ENCODE results near the gene MRNIP.

MRNIP gene

GRCh38 chr5:179799644-179799973 is 59.0 kb downstream of the MRNIP start:
- TF ChIP-seq REST (IDR thresholded peaks at IDR 0.05; ENCODE audit: insufficient read depth in 1 of 2, low read depth in 2 of 2, low read length in 2 of 2) = no peak
- no peak for TF ChIP-seq FOXP2 (optimal IDR thresholded peaks at IDR 0.05; ENCODE audit: borderline replicate concordance, extremely low read depth, extremely low read length, insufficient read depth)
- TF ChIP-seq TAF1 (IDR thresholded peaks at IDR 0.05; ENCODE audit: borderline replicate concordance, insufficient read depth, low read length) = no peak
- no peak for TF ChIP-seq SIN3A (IDR thresholded peaks at IDR 0.05; ENCODE audit: borderline replicate concordance, insufficient read depth, low read length)
- TF ChIP-seq POLR2AphosphoS5 (IDR thresholded peaks at IDR 0.05; ENCODE audit: low read depth, low read length) = no peak

- TF ChIP-seq SIN3A (IDR thresholded peaks at IDR 0.05; ENCODE audit: borderline replicate concordance, insufficient read depth, low read length) (no peak), REST (IDR thresholded peaks at IDR 0.05; ENCODE audit: insufficient read depth in 1 of 2, low read depth in 2 of 2, low read length in 2 of 2) (no peak), TAF1 (IDR thresholded peaks at IDR 0.05; ENCODE audit: borderline replicate concordance, insufficient read depth, low read length) (no peak)
Measured at GRCh38 chr5:179798771-179799643, 59.6 kb downstream of the MRNIP start.

- no peak for TF ChIP-seq SIN3A (IDR thresholded peaks at IDR 0.05; ENCODE audit: borderline replicate concordance, insufficient read depth, low read length)
- no peak for TF ChIP-seq TAF1 (IDR thresholded peaks at IDR 0.05; ENCODE audit: borderline replicate concordance, insufficient read depth, low read length)
- no peak for TF ChIP-seq POLR2AphosphoS5 (IDR thresholded peaks at IDR 0.05; ENCODE audit: low read depth, low read length)
- TF ChIP-seq FOXP2 (optimal IDR thresholded peaks at IDR 0.05; ENCODE audit: borderline replicate concordance, extremely low read depth, extremely low read length, insufficient read depth) = no peak
- TF ChIP-seq REST (IDR thresholded peaks at IDR 0.05; ENCODE audit: insufficient read depth in 1 of 2, low read depth in 2 of 2, low read length in 2 of 2) = no peak
Measured at GRCh38 chr5:179798144-179798770, 60.4 kb downstream of the MRNIP start.

DNA sequence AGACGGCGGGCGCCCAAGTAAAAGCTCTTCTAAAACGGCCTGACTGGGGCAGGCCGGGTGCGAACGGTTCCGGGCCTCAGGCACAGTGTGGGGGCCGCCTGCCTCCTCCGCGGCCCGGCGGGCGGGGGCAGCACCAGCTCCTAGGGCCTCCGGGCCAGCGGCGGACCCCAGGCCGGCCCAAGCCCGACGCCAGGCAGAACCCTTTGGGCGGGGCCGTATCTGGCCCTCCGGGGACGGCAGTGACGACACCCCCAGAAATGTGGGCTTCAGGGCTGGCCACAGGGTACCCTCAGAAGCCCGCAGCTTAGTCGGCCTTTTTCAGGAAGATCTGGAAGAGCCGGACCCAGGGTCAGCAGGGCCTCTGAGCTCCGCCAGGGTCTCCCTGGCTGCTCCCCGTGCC is 60.9 kb downstream of the MRNIP start:
- no peak for TF ChIP-seq POLR2AphosphoS5 (IDR thresholded peaks at IDR 0.05; ENCODE audit: low read depth, low read length)
- TF ChIP-seq SIN3A (IDR thresholded peaks at IDR 0.05; ENCODE audit: borderline replicate concordance, insufficient read depth, low read length) = no peak
- no peak for TF ChIP-seq REST (IDR thresholded peaks at IDR 0.05; ENCODE audit: insufficient read depth in 1 of 2, low read depth in 2 of 2, low read length in 2 of 2)
- TF ChIP-seq TAF1 (IDR thresholded peaks at IDR 0.05; ENCODE audit: borderline replicate concordance, insufficient read depth, low read length) = no peak
- no peak for TF ChIP-seq FOXP2 (optimal IDR thresholded peaks at IDR 0.05; ENCODE audit: borderline replicate concordance, extremely low read depth, extremely low read length, insufficient read depth)

Data from PFSK-1 (cell line).